ENCODE results near the gene MACROH2A1.

MACROH2A1 gene

DNA sequence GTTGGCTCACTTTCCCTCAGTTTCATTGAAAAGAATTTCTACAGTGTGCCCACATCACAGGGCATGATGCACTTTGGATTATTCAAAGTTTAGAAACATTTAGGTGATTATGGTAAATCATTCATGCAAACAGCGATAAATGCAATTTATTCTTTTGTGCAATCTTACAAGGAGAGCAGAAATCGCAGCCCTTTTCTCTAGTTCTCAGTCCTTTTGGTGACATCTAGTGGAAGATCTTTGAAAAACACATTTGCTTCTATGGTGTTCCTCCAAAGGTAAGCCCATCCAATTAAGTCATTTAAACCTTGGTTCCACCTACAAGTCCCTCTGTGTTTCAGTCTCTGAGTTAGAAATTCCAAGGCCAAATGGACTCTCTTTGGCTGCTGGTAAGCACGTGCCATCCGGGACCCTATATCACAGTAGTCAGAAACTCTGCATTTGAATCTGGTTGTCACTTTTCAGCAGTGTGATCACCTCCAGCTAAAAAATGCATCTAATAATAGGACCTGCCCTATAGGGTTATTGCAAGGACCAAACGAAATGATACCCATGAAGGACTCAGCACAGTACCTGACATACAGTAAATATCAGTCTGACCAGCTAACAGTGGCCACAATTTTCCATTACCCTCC lies 66.4 kb downstream of the MACROH2A1 start:
- Histone ChIP-seq H3K4me1 (ENCODE audit: control insufficient read depth in 1 of 2, insufficient read depth in 2 of 2, low read length in 2 of 2) (peaks cover 0 to 11% of the 10 kb centered on the region in 2 donors), H3K36me3 (ENCODE audit: control insufficient read depth in 1 of 2, insufficient read depth in 2 of 2, low read length in 2 of 2) (peaks cover 12 to 23% of the 10 kb centered on the region in 2 donors), H3K27me3 (ENCODE audit: low read depth, low read length) (no peaks in the 10 kb centered on the region)

DNA sequence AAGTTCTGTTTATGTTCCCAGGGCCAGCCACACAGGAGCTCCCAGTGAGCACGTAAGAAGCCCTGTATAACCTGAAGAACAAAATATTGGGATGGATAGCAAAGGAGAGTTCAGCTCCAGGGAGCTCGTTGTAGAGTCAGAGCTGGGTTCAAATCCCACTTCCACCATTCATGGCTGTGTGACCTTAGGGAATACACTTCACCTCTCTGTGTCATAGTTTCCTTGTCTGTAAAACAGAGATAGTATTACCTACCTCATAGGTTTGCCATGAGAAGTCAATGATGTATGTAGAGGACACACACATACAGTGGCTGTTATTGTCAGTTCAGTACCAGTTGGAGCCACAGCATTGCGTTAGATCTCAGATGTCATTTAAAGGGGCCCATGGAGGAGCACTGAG lies 67.4 kb downstream of the MACROH2A1 start:
- Histone ChIP-seq H3K36me3 (ENCODE audit: control insufficient read depth in 1 of 2, insufficient read depth in 2 of 2, low read length in 2 of 2) (peaks cover 6 to 16% of the 10 kb centered on the region in 2 donors), H3K4me1 (ENCODE audit: control insufficient read depth in 1 of 2, insufficient read depth in 2 of 2, low read length in 2 of 2) (peaks cover 0 to 11% of the 10 kb centered on the region in 2 donors), H3K9me3 (ENCODE audit: control insufficient read depth in 1 of 2, low read length in 2 of 2) (no peaks in the 10 kb centered on the region), H3K27ac (ENCODE audit: low read length) (no peak overlapping the region), H3K27me3 (ENCODE audit: low read depth, low read length) (no peaks in the 10 kb centered on the region), H3K4me3 (ENCODE audit: low read depth in 1 of 2, low read length in 2 of 2) (no peak overlapping the region)

More for the DNA sequence above, 66.4 kb downstream of the MACROH2A1 start:
- Histone ChIP-seq H3K27ac (ENCODE audit: low read length) (no peak overlapping the region), H3K9me3 (ENCODE audit: control insufficient read depth in 1 of 2, low read length in 2 of 2) (no peaks in the 10 kb centered on the region), H3K4me3 (ENCODE audit: low read depth in 1 of 2, low read length in 2 of 2) (no peak overlapping the region)

DNA sequence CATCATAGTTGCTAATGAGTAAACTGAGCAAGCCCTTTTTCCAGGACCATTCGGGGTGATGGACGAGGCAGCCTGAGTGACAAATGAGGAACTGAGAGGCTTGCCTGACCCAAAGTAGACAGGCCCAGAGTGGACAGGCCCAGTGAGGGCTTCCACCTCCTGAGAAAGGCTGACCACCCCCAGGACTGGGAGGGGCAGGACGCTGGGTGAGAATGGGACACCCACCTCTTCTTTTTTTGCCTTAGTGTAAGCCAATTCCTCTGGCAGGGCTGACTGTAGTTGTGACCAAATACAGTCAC lies 68.3 kb downstream of the MACROH2A1 start:
- Histone ChIP-seq H3K4me3 (ENCODE audit: low read depth in 1 of 2, low read length in 2 of 2) (no peak overlapping the region), H3K27ac (ENCODE audit: low read length) (no peak overlapping the region), H3K4me1 (ENCODE audit: control insufficient read depth in 1 of 2, insufficient read depth in 2 of 2, low read length in 2 of 2) (peaks cover 0 to 5% of the 10 kb centered on the region in 2 donors), H3K36me3 (ENCODE audit: control insufficient read depth in 1 of 2, insufficient read depth in 2 of 2, low read length in 2 of 2) (peaks cover 6 to 16% of the 10 kb centered on the region in 2 donors), H3K9me3 (ENCODE audit: control insufficient read depth in 1 of 2, low read length in 2 of 2) (no peaks in the 10 kb centered on the region), H3K27me3 (ENCODE audit: low read depth, low read length) (no peaks in the 10 kb centered on the region)

DNA sequence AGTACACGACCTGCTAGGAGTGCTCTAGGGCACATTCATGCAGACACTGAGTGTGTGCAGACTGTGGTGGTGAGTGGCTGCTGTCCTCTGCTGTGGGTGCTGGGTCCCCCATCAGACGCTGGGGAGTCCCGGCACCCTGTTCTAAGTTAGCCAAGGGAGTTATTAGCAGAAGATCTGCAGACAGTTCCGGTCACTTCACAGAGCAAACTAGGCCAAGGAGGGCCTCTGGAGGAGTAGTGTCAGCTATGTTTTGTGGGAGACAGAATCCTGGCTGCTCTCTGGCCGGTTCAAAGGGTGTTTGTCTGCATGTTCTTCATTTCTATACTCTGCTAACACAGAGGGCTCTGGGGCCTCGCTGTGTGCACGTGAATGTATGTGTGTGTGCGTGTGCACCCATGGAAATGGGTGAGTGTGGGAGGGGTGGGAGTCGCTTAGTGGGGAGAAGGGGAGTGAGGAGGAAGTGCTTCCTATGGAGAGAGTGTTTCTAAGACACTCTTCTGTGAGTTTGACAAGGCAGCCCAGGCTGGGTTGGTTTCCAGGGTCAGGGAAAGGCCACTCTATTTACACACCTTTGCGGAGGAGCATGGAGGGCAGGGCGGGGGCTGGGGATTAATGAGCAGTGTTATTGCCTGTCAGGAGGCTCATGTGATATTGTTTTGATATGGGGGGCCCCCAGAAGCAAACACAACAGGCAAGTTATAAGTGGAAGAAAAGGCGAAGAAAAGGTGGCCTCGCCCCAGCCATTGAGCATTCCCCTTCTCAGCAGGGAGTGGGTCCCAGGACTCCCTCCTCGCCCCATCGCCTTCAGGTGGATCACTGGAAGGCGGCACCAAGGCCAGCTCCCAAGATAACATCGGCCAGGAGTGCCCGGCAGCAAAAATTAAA lies 68.9 kb downstream of the MACROH2A1 start:
- H3K9me3 ChIP-seq (ENCODE audit: control insufficient read depth in 1 of 2, low read length in 2 of 2), result no peaks in the 10 kb centered on the region
- no peak overlapping the region for H3K4me3 ChIP-seq (ENCODE audit: low read depth in 1 of 2, low read length in 2 of 2)
- H3K36me3 ChIP-seq (ENCODE audit: control insufficient read depth in 1 of 2, insufficient read depth in 2 of 2, low read length in 2 of 2), result peaks cover 6 to 14% of the 10 kb centered on the region in 2 donors
- no peaks in the 10 kb centered on the region for H3K27me3 ChIP-seq (ENCODE audit: low read depth, low read length)
- H3K4me1 ChIP-seq (ENCODE audit: control insufficient read depth in 1 of 2, insufficient read depth in 2 of 2, low read length in 2 of 2), result no peaks in the 10 kb centered on the region
- H3K27ac ChIP-seq (ENCODE audit: low read length), result no peak overlapping the region

DNA sequence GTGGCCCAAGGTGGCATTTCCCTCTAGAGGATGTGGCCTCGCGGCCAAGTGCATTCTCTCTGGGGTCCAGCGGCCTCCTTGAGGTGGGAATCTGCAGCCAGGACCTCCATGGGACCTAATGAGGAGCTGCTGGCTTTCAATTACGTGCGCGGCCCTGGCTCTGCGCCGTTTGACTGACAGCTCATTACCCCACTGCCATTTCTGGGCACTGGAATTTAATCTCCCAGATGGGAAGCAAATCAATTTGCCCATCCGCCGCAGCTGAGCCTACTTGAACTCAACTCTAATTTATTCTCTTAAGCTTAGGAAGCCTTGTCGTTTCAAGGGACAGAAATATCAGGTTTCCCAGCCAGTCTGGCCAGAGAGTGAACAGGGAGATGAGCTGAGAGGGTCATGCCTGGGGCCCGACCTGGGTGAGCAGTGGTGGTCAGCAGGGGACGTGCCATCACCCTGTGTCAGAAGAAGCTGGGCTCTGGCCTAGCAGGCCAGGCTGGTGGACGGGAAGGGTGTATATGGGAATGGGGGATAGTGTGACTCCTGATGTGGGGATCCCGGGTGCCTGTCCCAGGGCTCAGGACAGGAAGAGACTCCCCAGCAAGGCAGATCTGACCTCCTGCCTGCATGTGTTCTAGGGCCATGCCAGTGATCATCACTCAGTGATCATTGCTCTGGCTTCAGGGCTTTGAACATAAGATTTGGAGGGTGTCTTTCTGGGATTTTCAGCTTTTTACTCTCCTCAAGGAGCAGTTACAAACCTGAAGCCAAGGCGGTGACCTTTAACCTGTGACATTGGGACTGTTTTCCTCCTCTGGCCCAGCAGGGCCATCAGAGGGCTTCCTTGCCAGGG lies 69.7 kb downstream of the MACROH2A1 start:
- H3K27me3 ChIP-seq (ENCODE audit: low read depth, low read length), result no peaks in the 10 kb centered on the region
- no peak overlapping the region for H3K4me3 ChIP-seq (ENCODE audit: low read depth in 1 of 2, low read length in 2 of 2)
- H3K9me3 ChIP-seq (ENCODE audit: control insufficient read depth in 1 of 2, low read length in 2 of 2), result no peaks in the 10 kb centered on the region
- no peaks in the 10 kb centered on the region for H3K4me1 ChIP-seq (ENCODE audit: control insufficient read depth in 1 of 2, insufficient read depth in 2 of 2, low read length in 2 of 2)
- H3K36me3 ChIP-seq (ENCODE audit: control insufficient read depth in 1 of 2, insufficient read depth in 2 of 2, low read length in 2 of 2), result peaks cover 0 to 5% of the 10 kb centered on the region in 2 donors
- H3K27ac ChIP-seq (ENCODE audit: low read length), result no peak overlapping the region

DNA sequence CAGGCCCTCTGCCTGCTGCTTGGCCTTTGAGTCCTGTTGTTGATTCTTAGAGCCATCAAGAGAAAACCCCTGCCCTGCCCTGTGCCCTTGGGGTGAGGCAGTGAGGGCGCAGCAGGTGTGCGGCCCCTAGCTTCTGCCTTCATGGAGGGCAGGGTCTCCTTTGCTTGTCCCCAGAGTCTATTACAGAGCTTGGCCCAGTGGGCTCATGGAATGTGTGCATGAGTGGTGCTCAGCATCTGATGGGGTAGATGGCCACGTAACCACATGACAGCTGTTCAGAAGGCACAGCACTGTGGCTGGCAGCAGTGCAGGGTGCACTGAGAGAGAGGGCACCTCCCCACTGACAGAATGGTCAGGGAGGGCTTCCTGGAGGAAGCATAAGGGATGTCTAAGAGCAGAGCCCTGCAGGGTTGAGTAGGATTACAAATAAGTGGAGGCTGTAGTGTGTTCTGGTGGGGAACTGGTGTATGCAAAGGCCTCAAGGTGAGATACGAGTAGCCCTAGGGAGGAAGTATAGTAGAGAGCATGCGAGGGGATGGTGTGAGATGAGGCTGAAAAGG lies 70.8 kb downstream of the MACROH2A1 start:
- Histone ChIP-seq H3K4me3 (ENCODE audit: low read depth in 1 of 2, low read length in 2 of 2) (no peak overlapping the region), H3K4me1 (ENCODE audit: control insufficient read depth in 1 of 2, insufficient read depth in 2 of 2, low read length in 2 of 2) (no peaks in the 10 kb centered on the region), H3K9me3 (ENCODE audit: control insufficient read depth in 1 of 2, low read length in 2 of 2) (no peaks in the 10 kb centered on the region), H3K36me3 (ENCODE audit: control insufficient read depth in 1 of 2, insufficient read depth in 2 of 2, low read length in 2 of 2) (peaks cover 0 to 5% of the 10 kb centered on the region in 2 donors), H3K27me3 (ENCODE audit: low read depth, low read length) (no peaks in the 10 kb centered on the region), H3K27ac (ENCODE audit: low read length) (no peak overlapping the region)

DNA sequence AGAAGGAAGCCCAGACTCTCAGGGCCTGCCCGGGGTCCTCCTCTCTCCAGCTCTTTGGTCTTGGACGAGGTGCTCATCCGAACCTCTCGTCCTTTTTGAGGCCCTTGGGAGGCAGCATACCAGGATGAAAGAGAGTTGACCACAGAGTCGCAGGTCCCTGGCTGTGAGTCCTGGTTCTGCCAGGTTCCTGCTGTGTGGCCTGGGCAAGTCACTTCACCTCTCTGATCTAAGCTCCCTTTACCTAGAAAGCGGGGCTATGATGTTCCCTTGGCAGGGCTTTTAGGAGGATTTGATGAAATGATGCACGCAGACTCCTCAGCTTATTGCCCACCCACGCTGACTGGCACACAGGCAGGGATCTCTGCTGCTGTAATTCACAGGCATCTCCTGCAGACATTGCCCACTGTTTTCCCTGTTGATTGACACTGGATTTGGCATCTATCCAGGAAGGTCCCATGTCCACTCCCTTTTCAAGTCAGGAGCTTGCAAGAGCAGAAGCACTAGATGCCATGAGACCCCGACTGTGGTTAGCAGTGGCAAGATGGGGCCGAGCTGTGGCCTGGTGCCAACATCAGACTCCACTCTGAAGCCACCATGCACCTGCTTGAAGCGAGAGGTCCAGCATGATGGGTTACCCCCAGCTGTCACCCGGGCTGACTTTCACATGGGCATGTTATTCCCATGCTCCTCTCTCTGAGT lies 71.5 kb downstream of the MACROH2A1 start:
- Histone ChIP-seq H3K27ac (ENCODE audit: low read length) (no peak overlapping the region), H3K36me3 (ENCODE audit: control insufficient read depth in 1 of 2, insufficient read depth in 2 of 2, low read length in 2 of 2) (peaks cover 0 to 5% of the 10 kb centered on the region in 2 donors), H3K4me1 (ENCODE audit: control insufficient read depth in 1 of 2, insufficient read depth in 2 of 2, low read length in 2 of 2) (no peaks in the 10 kb centered on the region), H3K27me3 (ENCODE audit: low read depth, low read length) (no peaks in the 10 kb centered on the region), H3K9me3 (ENCODE audit: control insufficient read depth in 1 of 2, low read length in 2 of 2) (no peaks in the 10 kb centered on the region), H3K4me3 (ENCODE audit: low read depth in 1 of 2, low read length in 2 of 2) (no peak overlapping the region)

DNA sequence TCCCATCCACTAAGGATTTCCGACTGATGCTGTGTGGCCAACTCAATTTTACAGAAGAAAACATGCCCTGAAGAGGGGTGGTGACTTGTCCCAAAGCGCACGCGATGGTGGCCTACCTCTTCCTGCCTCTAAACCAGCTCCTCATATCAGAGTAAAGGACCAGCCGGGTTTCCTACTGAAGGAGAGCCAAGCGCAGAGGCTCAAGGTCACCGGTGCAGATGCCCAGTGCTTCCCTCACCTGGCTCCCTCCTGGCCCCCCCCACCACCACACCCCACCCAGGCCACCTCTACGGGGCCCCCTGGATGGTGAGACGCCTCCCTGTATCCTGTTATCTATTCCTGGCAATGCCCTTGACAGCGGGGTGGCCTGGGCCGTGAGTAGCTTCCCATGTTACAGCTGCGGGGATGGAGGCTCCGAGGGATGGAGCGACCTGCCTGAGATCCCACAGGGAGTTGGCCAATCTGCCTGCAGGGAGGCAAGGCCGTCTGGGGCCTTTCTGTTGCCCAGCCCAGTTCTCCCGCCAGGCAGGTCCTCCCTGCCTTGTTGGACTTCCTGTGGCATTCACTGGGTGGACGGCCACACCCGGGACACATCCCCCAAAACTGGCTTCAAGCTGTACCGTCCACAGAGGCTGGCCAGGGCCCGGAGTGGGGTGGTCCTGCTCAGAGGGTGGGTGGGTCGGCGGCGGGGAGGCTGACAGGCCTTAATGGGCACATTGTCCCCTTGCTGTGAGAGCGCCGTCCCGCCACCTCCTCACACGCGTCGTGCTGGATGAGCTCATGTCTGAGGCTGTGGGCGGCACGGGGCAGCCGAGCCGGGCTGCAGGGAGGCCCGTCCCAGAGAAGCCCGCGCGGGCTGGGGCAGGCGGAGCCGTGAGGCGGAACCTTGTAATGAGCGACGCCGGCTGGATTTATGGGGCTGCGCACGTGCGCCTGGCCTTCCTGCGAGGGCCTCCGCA lies 72.5 kb downstream of the MACROH2A1 start:
- Histone ChIP-seq H3K27ac (ENCODE audit: low read length) (no peak overlapping the region), H3K36me3 (ENCODE audit: control insufficient read depth in 1 of 2, insufficient read depth in 2 of 2, low read length in 2 of 2) (peaks cover 0 to 2% of the 10 kb centered on the region in 2 donors), H3K4me3 (ENCODE audit: low read depth in 1 of 2, low read length in 2 of 2) (no peak overlapping the region), H3K27me3 (ENCODE audit: low read depth, low read length) (no peaks in the 10 kb centered on the region), H3K4me1 (ENCODE audit: control insufficient read depth in 1 of 2, insufficient read depth in 2 of 2, low read length in 2 of 2) (no peaks in the 10 kb centered on the region), H3K9me3 (ENCODE audit: control insufficient read depth in 1 of 2, low read length in 2 of 2) (no peaks in the 10 kb centered on the region)

DNA sequence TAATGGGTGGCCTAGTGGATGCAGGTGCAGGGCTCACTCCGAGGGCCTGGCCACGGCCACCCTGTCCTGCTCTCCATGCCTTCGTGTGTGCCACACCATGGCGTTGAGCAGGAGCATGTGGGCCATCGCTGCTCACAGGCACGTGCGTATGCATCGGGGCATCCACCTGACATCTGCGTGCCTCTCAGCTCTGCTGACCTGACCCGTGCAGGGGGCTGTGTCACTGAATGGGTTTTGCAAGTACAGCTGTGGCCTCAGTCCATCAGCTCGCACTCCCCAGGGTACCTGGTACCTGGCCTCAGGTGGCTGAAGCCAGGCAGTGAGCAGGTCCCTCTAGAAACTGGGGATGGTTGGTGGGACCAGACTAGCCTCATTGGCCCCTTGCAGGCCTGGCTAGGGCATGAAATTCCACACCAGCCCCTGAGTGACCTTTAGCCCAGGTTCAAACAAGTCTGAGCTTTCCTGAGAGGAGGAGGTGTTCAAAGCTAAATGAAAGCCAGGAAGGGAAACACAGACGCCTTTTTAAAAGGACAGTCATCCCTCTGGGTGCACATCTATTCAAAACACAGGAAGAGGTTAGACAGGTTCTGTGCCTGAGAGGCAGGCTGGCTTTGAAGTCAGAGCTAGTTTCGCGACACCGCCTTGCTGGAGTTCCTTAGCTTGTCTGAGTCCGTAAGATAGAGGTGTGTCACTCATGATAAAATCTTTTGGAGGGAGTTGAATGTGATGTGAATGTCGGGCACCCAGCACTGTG lies 74.0 kb downstream of the MACROH2A1 start:
- Histone ChIP-seq H3K27ac (ENCODE audit: low read length) (no peak overlapping the region), H3K4me3 (ENCODE audit: low read depth in 1 of 2, low read length in 2 of 2) (no peak overlapping the region), H3K27me3 (ENCODE audit: low read depth, low read length) (no peaks in the 10 kb centered on the region), H3K4me1 (ENCODE audit: control insufficient read depth in 1 of 2, insufficient read depth in 2 of 2, low read length in 2 of 2) (no peaks in the 10 kb centered on the region), H3K9me3 (ENCODE audit: control insufficient read depth in 1 of 2, low read length in 2 of 2) (no peaks in the 10 kb centered on the region), H3K36me3 (ENCODE audit: control insufficient read depth in 1 of 2, insufficient read depth in 2 of 2, low read length in 2 of 2) (no peaks in the 10 kb centered on the region)

Data from muscle layer of duodenum (tissue), 2 donors.